ENCODE results near the gene NKPD1.

- TF ChIP-seq CTCF (IDR thresholded peaks at IDR 0.05) (no peak), RAD21 (IDR thresholded peaks at IDR 0.05; ENCODE audit: low read length) (no peak), NFIC (IDR thresholded peaks at IDR 0.05; ENCODE audit: borderline replicate concordance) (no peak), MXI1 (IDR thresholded peaks at IDR 0.05; ENCODE audit: low read depth, low read length) (no peak), POLR2AphosphoS5 (IDR thresholded peaks at IDR 0.05; ENCODE audit: low read depth, low read length) (no peak), EP300 (IDR thresholded peaks at IDR 0.05; ENCODE audit: borderline replicate concordance in 1 of 2, low read depth in 1 of 2, low read length in 1 of 2) (no peak), REST (IDR thresholded peaks at IDR 0.05; ENCODE audit: low read depth, low read length) (no peak), MEF2A (IDR thresholded peaks at IDR 0.05; ENCODE audit: borderline replicate concordance, low read depth) (no peak), IRF3 (IDR thresholded peaks at IDR 0.05; ENCODE audit: low read depth, low read length) (no peak), FOXJ3 (CRISPR knock-in tag; IDR thresholded peaks at IDR 0.05) (no peak), YY1 (IDR thresholded peaks at IDR 0.05; ENCODE audit: low read depth) (no peak), RFX5 (IDR thresholded peaks at IDR 0.05; ENCODE audit: low read length) (no peak)
These were observed 15.3 kb downstream of the NKPD1 start for GRCh38 chr19:45145270-45146189.
